GF-D8 (cell line): Measurements from ENCODE around the gene UBA6.
A peak's percentile ranks its signal among the peaks of the same experiment; 100 is the strongest.
"Not testable (repeated sequence)": the region's sequence is repeated elsewhere in the genome, so short reads cannot be mapped to it uniquely, and the experiment has no call there.

ENCODE experiments used
- DNase-seq: peaks from one replicate; lab custom pipeline; 2025; lab: John Stamatoyannopoulos, UW

UBA6 gene

DNA sequence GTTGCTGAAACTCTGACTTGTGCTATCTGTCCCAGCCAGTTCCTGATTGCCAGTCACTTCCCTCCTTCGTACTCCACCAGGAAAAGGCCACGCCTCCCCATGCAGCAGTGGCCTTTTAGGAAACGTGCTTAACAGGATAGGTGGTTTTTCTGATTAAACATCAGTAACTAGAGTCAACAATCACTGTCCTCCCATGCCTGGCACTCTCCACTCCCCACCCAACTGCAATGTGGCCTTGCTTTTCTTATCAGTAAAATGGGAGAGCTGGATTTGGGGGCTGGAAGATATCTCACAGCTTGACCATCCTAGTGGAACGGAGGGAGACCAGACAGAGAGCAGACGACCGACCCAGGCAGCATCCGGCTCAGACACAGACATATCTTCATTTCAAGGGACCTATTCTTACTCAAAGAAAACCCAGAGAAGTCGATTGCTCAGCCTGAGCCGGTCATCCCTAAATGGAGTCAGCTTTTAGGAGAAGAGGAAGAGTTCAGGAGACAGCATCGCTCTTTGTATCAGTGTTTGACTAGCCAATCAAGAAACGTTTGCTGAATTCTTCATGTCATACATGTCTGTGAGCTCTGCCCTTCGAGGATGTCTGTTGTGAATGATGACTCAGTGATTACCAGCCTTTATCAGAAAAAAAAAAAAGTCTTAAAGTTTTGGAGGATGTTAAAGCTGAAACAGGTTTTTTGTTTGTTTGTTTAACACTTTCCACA is 12.7 kb upstream of the UBA6 start:
- no peak for DNase-seq

GRCh38 chr4:67712650-67713528 is 11.9 kb upstream of the UBA6 start:
- no peak for DNase-seq

DNA sequence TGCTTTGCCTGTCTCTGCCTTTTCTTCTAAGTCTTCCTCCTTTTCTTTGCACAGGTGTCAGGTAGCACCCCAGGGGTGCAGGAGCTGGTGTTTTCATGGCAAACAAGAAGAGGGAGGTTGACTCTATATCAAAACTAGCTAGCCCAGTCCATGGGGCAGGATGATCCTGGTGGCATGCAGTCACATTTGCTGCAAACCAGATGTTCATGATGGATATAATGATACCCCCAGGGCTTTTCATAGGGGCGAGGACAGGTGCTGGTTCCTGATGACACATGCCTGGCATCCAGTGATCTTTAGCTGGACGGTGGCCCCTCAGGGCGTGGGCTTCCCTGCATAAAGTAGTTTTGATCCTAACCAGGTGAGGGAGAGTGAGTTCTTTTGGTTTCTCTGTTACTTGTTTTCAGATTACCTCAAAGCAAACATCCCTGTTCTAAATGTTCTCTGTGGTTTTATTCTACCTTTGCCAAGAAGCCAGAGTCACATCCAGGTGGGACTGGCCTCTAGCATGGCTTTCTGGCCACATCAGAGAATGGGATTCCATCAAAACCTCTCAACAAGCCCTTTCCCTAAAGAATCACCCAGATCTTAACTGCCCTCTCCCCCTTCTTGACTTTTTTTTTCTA is 11.2 kb upstream of the UBA6 start:
- DNase-seq, result no peak

DNA sequence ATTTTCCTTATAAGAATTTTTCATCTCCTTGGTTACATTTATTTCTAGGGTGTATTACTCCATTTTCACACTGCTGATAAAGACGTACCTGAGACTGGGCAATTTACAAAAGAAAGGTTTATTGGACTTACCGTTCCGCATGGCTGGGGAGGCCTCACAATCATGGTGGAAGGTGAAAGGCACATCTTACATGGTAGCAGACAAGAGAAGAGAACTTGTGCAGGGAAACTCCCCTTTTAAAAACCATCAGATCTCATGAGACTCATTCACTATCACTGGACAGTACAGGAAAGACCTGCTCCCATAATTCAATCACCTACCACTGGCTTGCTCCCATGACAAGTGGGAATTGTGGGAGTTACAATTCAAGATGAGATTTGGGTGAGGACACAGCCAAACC is 5.7 kb upstream of the UBA6 start:
- not testable (repeated sequence) for DNase-seq

DNA sequence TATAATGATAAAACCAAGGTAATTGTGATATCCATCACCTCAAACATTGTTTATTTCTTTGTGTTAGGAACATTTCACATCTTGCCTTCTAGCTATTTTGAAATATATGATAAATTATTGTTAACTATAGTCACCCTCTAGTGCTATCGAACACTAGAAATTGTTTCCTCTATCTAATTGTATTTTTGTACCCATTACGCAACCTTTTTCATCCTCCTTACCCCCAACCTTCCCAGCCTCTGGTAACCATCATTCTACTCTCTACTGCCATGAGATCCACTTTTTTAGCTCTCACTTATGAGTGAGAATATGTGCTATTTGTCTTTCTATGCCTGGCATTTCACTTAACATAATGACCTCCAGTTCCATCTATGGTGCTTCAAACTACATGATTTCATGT is 3.9 kb upstream of the UBA6 start:
- no peak for DNase-seq

GRCh38 chr4:67702166-67702565 is 1.2 kb upstream of the UBA6 start:
- DNase-seq, result no peak

- DNase-seq, result no peak
Observed at GRCh38 chr4:67701517-67701850, 529 bp upstream of the UBA6 start.

- DNase-seq, result peak; percentile 23
Observed at GRCh38 chr4:67700116-67700737, 728 bp downstream of the UBA6 start.

GRCh38 chr4:67699603-67700002 is 1.4 kb downstream of the UBA6 start:
- DNase-seq, result peak; percentile 23

GRCh38 chr4:67697860-67698687 is 2.9 kb downstream of the UBA6 start:
- DNase-seq, result peak; percentile 10

DNA sequence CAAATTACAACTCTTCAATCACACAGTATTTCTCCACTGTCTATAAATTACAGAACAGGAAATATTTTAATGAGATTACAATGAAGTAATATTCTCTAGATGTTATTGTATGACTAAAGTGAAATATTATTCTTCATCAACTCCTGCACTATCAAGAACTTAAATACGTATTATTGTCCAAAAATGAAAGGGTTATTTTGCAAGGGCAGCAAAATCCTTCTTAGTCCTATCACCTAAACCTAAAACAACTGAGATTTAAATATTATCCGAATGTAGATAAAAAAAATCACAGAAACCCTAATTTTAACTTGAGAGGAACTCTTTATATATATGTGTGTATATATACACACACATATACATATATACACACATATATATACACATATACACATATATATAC is 4.9 kb downstream of the UBA6 start:
- DNase-seq, result no peak

GRCh38 chr4:67694662-67695061 is 6.3 kb downstream of the UBA6 start:
- DNase-seq, result no peak

DNA sequence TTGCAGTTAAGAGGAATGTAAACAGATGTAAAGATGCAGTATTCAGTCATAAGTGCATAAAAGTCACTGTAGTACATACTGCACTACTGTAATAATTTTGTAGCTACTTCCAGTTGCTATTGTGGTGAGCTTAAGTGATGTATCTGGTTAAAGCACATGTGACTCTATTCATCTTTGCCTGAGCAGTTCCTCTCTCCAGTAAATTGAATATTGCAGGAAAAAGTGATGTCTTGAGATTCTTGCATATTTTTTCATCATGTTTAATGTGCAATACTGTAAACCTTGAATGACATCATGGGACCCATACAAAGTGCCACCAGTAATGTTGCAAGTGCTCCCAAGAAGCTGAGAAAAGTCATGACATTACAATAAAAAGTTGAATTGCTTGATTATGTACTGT is 9.6 kb downstream of the UBA6 start:
- no peak for DNase-seq

DNA sequence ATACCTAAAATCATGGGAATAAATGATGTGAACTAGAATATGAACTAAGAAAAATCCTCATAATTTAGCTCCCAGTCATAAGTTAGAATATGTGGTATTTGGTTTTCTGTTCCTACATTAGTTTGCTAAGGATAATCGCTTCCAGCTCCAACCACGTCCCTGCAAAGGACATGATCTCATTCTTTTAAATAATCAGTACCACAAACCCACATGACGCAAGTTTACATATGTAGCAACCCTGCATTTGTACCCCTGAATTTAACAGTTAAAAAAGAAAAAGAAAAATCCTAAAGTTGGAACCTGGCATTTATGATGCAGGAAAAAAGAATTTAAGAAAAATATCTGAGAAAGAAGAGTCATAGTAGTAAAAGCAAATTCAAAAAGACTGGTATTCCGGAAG is 13.3 kb downstream of the UBA6 start:
- DNase-seq, result no peak

- no peak for DNase-seq
Observed at GRCh38 chr4:67685532-67685859, 15.5 kb downstream of the UBA6 start.

DNA sequence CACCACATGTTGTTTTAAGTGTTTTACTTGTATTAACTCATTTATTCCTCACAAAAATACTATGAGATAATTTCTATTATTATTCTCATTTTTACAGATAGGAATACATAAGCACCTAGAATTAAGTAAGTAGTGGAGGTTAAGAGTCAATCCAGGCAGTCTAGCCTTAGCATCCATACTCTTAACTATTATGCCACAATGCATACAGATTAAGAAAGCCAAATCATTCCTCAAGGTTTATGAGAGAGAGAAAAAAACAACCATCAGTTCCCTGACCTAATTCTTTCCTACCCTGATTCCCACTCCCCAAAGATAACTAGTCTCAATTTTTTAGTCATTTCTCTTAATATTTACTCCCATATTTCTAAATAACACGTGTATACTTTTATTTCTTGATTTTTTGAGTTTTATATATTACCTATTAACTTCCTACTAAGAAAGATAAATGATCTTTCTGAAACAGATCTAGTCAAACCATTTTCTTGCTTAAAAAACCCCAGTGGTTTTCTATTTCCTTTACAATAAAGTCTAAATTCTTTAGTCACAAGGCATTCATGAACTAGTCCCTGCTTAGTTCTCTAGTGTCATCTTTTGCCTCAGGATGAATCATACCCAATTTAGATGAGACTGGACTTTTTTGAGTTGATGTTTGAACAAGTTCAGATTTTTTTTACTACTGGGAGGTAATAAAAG is 16.0 kb downstream of the UBA6 start:
- no peak for DNase-seq

DNA sequence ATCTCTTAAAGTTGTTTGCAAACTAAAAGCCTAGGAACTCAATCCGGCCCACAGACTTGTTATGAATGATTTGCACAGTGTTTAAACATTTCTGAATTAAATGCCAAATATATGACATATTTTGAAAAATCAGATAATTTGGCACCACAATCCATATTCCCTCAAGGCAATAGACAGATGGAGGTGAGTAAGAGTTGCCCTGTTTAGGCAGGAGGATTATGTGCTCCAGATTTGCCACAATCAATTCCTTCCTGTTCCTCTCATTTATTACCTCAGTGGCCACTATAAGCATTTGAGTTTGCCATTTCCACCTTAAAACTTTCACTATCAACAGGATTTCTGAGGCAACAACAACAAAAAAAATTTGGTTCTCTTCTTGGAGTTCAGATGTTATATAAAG is 18.7 kb downstream of the UBA6 start:
- no peak for DNase-seq

- DNase-seq, result no peak
Observed at GRCh38 chr4:67680581-67681222, 20.3 kb downstream of the UBA6 start.

GRCh38 chr4:67678612-67679011 is 22.3 kb downstream of the UBA6 start:
- DNase-seq, result no peak

DNA sequence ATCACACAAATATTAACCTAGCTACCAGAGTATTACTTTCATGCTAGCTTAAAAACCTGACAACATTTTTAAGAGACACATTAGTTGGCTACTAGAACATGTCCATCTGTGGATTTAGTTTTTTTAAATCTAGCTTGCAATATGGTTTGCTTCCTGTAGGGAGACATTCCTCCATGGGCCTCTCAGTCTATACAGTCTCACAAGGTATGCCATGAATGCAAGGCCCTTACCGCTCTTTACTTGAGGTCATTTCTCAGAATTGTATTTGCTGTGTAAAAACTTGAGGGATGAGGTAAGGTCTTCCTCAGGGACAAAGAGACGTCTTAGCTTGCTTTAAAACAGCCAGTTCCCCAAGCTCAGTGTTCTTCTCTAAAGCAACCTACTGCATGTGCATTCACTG is 26.9 kb downstream of the UBA6 start:
- DNase-seq, result no peak

- no peak for DNase-seq
Observed at GRCh38 chr4:67668315-67668714, 32.6 kb downstream of the UBA6 start.
